GM12801 (cell line): Measurements from ENCODE around the gene CNRIP1.

Experiments
- CTCF ChIP-seq: IDR thresholded peaks from one replicate; pipeline ENCODE4 v1.5.1; 2011; ENCODE audit warnings: control low read depth; ENCODE audit not compliant: insufficient read length; ENCODE audit errors: extremely low read depth

CNRIP1 gene

DNA sequence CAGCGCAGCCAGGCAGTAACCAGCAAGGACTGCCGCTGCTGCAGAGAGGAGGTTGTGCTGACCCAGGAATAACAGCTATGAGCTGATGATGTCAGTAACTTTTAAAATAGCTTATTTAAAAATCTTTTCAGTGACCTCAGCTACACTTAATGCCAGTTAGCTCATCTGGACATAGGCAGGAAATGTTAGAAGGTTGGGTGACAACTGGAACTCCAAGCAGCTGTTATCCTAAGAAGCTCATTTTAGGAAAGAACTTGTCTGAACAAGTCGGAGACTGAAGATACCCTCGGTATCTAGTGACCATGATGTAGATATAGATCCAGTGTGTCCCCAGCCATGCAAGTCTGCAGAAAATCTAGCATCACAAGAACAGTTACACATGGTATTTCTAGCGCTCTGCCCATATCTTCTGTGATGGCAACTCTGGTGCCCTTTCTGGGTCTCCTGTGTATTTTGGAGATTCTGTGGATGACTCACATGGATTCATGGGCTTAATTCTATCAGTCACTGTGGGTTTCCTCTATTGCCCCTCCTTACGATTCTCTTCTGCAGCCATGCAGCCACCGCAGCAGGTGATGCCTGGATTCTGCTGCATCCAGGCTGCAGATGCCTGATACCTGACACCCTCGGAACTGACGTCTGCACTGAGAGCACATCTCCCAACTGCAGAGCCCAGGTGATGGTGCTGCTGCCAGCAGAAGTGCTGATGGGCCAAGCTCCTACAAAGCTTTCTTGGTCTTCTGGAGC, 25.6 kb upstream of the CNRIP1 start:
- no peak for TF ChIP-seq CTCF

DNA sequence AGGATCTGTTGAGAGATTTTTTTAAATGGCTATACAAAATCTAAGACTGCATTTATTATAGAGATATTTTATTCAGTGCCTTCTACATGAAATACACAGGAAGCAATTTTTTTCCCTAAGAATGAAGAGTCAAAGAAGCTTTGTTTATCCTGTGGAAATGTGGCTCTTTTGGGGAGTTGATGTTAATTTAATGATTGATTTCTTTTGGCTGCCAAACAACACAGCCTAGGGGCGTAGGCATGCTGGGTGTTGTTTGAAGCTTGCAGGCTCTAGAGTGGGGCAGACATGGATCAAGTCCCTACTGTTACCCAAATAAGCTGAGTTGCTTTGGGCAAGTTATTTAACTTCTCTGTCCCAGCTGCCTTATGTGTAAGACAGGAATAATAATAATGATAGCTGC, 24.3 kb upstream of the CNRIP1 start:
- TF ChIP-seq CTCF = no peak

- TF ChIP-seq CTCF = no peak
These were observed 22.7 kb upstream of the CNRIP1 start for GRCh38 chr2:68342470-68342869.

GRCh38 chr2:68341583-68341982, 21.8 kb upstream of the CNRIP1 start:
- TF ChIP-seq CTCF = no peak

DNA sequence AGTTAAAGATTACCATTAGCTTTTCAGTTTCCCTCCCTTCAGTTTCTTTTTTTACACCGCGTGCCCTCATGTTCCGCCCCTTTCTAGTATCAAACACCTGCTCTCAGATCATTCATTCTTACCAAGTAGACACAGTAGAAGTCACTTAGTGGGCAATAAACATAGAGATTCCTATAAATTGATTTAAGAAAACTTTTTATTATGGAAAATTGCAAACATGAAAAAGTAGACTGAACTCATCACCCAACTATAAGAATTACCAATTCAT, 21.2 kb upstream of the CNRIP1 start:
- TF ChIP-seq CTCF = no peak

DNA sequence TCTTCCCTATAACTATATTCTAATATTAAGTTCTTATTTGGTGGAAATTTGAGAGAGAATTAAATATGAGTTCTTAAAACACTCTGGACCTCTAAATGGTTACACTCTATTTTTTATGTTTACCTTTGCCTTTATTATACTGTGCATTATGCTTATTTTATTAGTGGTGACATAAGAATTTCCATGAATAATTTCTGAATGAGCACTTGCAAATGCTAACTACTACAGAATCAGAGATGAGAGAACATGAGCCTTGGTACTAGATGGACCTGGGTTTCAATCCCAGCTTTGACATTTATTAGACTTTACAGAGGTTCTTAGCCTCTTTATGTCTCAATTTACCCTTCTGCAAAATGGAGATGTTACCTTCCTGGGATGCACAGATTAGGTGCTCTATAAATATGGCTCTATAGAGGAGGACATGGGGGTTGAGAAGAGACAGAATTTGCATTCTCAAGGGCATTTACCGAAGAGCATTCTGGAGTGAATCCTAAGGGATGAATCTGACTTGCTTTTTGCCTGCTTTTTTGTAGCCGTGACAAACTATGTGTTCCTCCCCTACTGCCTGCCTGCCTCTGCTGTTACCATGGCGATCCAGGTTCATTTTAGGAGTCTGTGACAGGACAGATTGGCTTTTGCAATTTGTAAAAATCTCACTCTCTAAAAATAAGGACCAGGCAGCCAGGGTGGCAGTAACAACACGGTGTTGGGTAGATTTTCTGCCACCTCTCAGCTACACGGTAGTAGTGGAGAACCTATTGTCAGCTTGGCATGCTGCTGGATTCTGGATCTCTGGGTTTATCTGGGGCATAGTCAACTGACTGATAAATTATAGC, 20.7 kb upstream of the CNRIP1 start:
- no peak for TF ChIP-seq CTCF

DNA sequence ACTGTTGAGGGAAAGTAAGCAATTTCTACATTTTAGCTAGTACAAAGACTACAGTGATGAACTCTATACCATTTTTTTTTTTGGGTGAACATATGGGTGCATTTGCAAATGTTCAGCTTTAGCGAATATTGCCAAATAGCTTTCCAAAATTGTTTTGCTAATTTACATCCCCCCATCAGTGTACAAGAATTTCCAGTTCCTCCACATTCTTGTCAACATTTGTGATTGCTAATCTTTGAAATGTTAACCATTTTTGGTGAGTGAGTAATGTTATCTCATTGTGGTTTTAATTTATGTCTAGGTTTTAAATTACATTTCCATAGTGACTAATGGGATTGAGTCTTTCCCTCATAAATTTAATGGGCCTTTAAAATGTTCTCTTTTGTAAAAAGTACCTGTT, 16.4 kb upstream of the CNRIP1 start:
- TF ChIP-seq CTCF = no peak
